AG04450 (cell line): Measurements from ENCODE around the gene FBXO31. TPM values are rescaled to one million over a fixed set of nuclear protein-coding genes. Genes with fewer than 3 reads are reported as not detected.
A peak's percentile ranks its signal among the peaks of the same experiment; 100 is the strongest.
"Not testable (repeated sequence)": the region's sequence is repeated elsewhere in the genome, so short reads cannot be mapped to it uniquely, and the experiment has no call there.

Experiments used
- CTCF ChIA-PET: fragments of 300-600, 350-600 bp; formaldehyde crosslinking; extraction: SDS; loops from one replicate; lab custom pipeline; 2022; ENCODE audit warnings: antibody characterized with exemption, inconsistent platforms; lab: Charles Lee
- POLR2A ChIA-PET: fragments of 350-600 bp; formaldehyde crosslinking; extraction: SDS; loops from one replicate; lab custom pipeline; 2021; ENCODE audit warnings: antibody characterized with exemption, inconsistent platforms; lab: Yijun Ruan, JAX
- DNase-seq: peaks from one replicate; pipeline ENCODE4 v3.0.0-alpha.2; 2011; ENCODE audit warnings: low read depth, low spot score
- H3K27ac ChIP-seq: one replicate; pipeline ENCODE4 v1.5.1; 2012; ENCODE audit warnings: low read depth, low read length, control low read depth
- H3K27me3 ChIP-seq: one replicate; pipeline ENCODE4 v1.6.0; 2012; ENCODE audit warnings: low read length; ENCODE audit not compliant: control insufficient read depth, insufficient read depth
- H3K4me3 ChIP-seq: 2 replicates; pipeline ENCODE4 v1.5.1; 2011; ENCODE audit warnings: mild to moderate bottlenecking, low read depth, low read length, control low read depth
- H3K9me3 ChIP-seq: 2 replicates; pipeline ENCODE4 v1.5.1; 2012; ENCODE audit warnings: low read length; ENCODE audit not compliant: control insufficient read depth, insufficient read depth
- polyA plus RNA-seq: library from polyadenylated mRNA; depleted of rRNA; stranded (reverse); fragments of >200 nt; gene quantifications from 2 replicates; pipeline ENCODE4 v1.2.3, GENCODE V29; 2011
- TF ChIP-seq, protein P1 (sequence below): IDR thresholded peaks from 2 replicates; pipeline ENCODE4 v1.5.1; 2011; ENCODE audit warnings: low read depth, low read length, control low read depth, inconsistent platforms

FBXO31 gene
- polyA plus RNA-seq, 1 experiment: 16.3 TPM

DNA sequence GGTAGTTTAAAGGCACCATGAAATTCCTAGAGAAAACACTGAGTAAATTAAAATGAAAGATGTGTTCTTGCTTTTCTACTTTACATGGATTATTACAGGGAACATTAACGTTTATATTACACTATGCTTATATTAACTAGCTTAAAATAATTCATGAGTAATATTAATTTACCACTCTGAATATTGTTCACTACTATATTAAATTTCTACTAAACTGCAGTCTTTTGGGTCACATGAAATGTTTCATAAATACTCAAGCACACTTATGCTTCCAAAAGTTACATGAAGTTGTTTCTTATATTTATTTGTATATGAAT lies 5.2 kb upstream of the FBXO31 start:
- DNase-seq: no peak
- TF ChIP-seq, protein P1, sequence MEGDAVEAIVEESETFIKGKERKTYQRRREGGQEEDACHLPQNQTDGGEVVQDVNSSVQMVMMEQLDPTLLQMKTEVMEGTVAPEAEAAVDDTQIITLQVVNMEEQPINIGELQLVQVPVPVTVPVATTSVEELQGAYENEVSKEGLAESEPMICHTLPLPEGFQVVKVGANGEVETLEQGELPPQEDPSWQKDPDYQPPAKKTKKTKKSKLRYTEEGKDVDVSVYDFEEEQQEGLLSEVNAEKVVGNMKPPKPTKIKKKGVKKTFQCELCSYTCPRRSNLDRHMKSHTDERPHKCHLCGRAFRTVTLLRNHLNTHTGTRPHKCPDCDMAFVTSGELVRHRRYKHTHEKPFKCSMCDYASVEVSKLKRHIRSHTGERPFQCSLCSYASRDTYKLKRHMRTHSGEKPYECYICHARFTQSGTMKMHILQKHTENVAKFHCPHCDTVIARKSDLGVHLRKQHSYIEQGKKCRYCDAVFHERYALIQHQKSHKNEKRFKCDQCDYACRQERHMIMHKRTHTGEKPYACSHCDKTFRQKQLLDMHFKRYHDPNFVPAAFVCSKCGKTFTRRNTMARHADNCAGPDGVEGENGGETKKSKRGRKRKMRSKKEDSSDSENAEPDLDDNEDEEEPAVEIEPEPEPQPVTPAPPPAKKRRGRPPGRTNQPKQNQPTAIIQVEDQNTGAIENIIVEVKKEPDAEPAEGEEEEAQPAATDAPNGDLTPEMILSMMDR: no peak
- no peak overlapping the region for H3K4me3 ChIP-seq
- peak overlapping the region; percentile 94 for H3K27ac ChIP-seq
- ChIA-PET POLR2A (interaction anchor here (0.5 to 2.2 kb wide), 2 partner anchors 25 to 71 kb away, joined by 3 to 10 read pairs; partner anchors contain the start of gene C16orf95), CTCF (interaction anchor here (0.8 to 1.7 kb wide), 3 partner anchors 91 to 248 kb away, joined by 4 to 6 read pairs (median 5); no protein-coding TSS in a partner anchor)
- no peaks in the 10 kb centered on the region for H3K9me3 ChIP-seq
- no peaks in the 10 kb centered on the region for H3K27me3 ChIP-seq

DNA sequence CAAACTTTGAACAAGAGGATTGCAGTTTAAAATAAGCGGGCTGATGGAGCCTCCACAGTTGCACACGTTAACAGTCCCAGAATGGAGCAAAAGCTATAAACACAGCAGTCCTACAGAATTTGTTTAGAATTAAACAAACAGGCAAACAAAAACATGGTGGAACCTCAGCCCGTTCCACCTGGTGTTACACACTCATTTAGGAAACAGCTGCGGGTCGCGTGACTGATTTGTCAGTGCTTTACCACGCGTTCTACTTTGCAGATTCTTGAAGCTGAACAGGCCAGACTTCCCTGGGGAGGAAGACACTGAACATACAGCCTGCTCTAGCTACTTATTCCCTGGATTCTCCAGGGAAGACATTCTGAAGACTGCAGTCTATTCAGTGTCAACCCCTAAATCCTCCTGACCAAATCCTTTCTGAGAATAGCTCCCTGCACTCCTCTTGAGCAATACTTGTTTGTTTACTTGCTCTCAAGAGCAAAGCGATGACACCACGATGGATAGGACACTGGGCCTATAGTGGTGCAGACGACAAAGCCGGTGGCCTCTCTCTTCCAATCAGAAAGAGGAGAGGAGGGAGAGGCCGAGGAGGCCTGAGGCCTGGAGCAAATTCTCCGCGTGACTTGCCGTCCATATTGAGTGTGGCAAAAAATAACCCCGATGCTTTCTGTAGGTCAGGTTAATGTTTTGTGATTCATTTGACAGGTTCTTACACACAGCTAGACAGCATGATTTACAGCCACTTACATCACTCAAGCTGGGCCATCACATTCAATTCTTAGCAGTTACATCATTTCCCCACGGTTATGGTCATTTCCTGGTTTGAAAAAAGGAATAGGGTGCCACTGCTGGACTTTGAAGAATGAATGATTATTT lies 4.6 kb upstream of the FBXO31 start:
- ChIA-PET CTCF (interaction anchor here (1.5 to 1.7 kb wide), 2 partner anchors 90 to 248 kb away, joined by 5 to 6 read pairs; no protein-coding TSS in a partner anchor), POLR2A (interaction anchor here (0.5 to 2.2 kb wide), 3 partner anchors 24 to 378 kb away, joined by 3 to 10 read pairs (median 5); partner anchors contain the start of genes C16orf95 and KLHDC4)
- Histone ChIP-seq H3K27ac (peak overlapping the region; percentile 94), H3K27me3 (no peaks in the 10 kb centered on the region), H3K9me3 (no peaks in the 10 kb centered on the region), H3K4me3 (no peak overlapping the region)
- peak; percentile 96 for DNase-seq
- TF ChIP-seq, protein P1: no peak

DNA sequence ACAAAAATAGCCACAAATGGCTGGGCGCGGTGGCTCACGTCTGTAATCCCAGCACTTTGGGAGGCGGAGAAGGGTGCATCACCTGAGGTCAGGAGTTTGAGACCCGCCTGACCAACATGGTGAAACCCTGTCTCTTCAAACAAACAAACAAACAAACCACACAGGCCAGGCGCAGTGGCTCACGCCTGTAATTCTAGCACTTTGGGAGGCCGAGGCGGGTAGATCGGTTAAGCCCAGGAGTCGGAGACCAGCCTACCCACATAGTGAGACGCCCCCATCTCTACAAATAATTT lies 1.2 kb upstream of the FBXO31 start:
- H3K27me3 ChIP-seq, H3K9me3 ChIP-seq, DNase-seq: not testable (repeated sequence)
- POLR2A ChIA-PET: interaction anchor here (1.6 kb wide), 1 partner anchor 9 kb away, joined by 13 read pairs; no protein-coding TSS in a partner anchor
- CTCF ChIA-PET: interaction anchor here (0.6 kb wide), 1 partner anchor 403 kb away, joined by 11 read pairs; no protein-coding TSS in a partner anchor
- H3K27ac ChIP-seq: peak overlapping the region; percentile 85
- peak overlapping the region; percentile 67; the same call in 1 of the 2 replicates for H3K4me3 ChIP-seq

DNA sequence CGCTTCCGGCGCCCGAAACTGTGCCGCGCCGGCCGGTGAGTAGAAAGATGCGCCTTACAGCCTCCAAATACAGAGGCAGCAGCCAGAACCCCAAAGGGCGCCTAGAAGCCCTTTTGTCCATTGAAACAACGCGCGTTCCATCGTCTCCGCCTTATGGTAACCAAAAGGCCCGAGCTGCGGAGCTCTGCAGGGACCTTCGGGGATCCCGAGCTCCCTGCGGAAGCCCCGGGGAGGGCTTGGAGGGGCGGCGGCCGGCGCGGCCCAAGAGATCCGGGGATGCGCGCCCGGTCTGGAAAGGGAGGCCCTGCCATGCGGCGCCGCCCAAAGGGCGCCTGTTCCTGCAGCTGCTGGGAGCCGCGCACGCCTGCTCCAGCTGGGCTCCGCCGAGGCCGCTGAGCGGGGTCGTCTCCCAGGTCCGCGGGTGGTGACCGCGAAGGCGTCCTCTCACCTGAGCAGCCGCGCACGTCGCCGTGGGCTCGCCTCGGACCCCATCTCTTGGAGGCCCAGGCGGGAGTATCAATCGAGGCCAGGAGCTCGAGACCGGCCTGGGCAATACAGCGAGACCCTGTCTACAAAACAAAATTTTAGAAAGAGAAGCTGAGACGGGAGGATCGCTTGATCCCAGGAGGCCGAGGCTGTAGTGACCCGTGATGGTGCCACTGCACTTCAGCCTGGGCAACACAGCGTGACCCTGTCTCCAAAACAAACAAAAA lies 742 bp upstream of the FBXO31 start:
- Histone ChIP-seq H3K27ac (peak overlapping the region; percentile 85), H3K9me3 (no peaks in the 10 kb centered on the region), H3K27me3 (no peaks in the 10 kb centered on the region), H3K4me3 (peak overlapping the region; percentile 67)
- DNase-seq: no peak
- CTCF ChIA-PET: interaction anchor here (0.8 kb wide), 1 partner anchor 251 kb away, joined by 5 read pairs; no protein-coding TSS in a partner anchor
- POLR2A ChIA-PET: interaction anchor here (0.7 to 1.9 kb wide), 7 partner anchors 9 to 821 kb away, joined by 4 to 20 read pairs (median 9); partner anchors contain the start of gene C16orf95
- TF ChIP-seq, protein P1: no peak

DNA sequence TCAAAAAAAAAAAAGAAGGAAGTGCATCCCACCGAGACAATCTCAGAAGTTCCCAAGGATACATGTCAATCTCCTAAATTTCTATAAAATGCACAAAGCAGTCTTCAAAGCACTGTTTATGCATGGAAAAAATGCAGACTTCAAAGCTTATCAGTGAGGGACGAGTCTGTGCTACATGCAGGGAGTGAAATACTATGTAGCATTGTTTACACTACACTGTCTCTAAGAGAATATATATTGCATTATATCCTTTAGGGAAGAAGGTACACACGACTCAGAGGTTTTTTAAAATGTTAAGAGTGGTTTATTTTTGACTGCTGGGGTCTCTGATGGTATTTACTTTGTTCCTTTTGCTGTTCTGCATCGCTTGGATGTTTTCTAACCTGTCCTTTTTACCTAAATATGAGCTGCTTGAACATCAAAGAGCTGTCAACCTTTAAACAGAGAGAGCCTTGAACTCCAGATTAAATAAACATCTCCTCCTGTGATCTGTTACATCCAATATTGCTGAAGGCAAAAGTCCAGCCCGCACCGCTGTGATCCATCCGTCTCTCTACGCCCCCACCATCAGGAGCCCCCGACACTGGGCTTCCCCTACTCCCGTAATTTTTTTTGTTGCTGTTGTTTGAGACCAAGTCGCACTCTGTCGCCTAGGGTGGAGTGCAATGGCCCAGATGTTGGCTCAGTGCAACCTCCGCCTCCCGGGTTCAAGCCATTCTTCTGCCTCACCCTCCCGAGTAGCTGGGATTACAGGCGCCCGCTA lies 1.4 kb downstream of the FBXO31 start:
- H3K9me3 ChIP-seq: no peaks in the 10 kb centered on the region
- DNase-seq: no peak
- peak overlapping the region; percentile 76 for H3K4me3 ChIP-seq
- ChIA-PET POLR2A (interaction anchor here (0.6 to 1.9 kb wide), 3 partner anchors 12 to 200 kb away, joined by 3 to 6 read pairs (median 4); no protein-coding TSS in a partner anchor), CTCF (interaction anchor here (1.2 to 1.3 kb wide), 2 partner anchors 12 to 254 kb away, joined by 3 to 4 read pairs; no protein-coding TSS in a partner anchor)
- TF ChIP-seq, protein P1: no peak
- H3K27ac ChIP-seq: no peak overlapping the region
- no peaks in the 10 kb centered on the region for H3K27me3 ChIP-seq
